Transverse colon (tissue), 3 donors: ENCODE results near the gene NAGLU.

Experiments
- EP300 ChIP-seq: sonication (generic); formaldehyde crosslinking; IDR thresholded peaks from one replicate; pipeline ENCODE4 v1.6.1; 2017; ENCODE audit warnings: antibody characterized with exemption, low read depth
- TF ChIP-seq, protein P1 (sequence below), 5 experiments: fragments of 200-600 bp in 3 of 5; fragments of 450-650 bp in 2 of 5; sonication (generic) in 3 of 5; IDR thresholded peaks; 1 replicate in 2 of 5; 2 replicates in 3 of 5; pipeline ENCODE4 v1.5.1; 2016 to 2017; ENCODE audit warnings: antibody characterized with exemption in 5 of 5, inconsistent platforms in 3 of 5, mild to moderate bottlenecking in 2 of 5, moderate library complexity in 1 of 5

GRCh38 chr17:42538482-42538881, 2.4 kb downstream of the NAGLU start:
- TF ChIP-seq, protein P1, sequence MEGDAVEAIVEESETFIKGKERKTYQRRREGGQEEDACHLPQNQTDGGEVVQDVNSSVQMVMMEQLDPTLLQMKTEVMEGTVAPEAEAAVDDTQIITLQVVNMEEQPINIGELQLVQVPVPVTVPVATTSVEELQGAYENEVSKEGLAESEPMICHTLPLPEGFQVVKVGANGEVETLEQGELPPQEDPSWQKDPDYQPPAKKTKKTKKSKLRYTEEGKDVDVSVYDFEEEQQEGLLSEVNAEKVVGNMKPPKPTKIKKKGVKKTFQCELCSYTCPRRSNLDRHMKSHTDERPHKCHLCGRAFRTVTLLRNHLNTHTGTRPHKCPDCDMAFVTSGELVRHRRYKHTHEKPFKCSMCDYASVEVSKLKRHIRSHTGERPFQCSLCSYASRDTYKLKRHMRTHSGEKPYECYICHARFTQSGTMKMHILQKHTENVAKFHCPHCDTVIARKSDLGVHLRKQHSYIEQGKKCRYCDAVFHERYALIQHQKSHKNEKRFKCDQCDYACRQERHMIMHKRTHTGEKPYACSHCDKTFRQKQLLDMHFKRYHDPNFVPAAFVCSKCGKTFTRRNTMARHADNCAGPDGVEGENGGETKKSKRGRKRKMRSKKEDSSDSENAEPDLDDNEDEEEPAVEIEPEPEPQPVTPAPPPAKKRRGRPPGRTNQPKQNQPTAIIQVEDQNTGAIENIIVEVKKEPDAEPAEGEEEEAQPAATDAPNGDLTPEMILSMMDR (IDR thresholded peaks at IDR 0.05) = no peak
- TF ChIP-seq EP300 = no peak
